Measurements from ENCODE around the gene MGMT.

DNA sequence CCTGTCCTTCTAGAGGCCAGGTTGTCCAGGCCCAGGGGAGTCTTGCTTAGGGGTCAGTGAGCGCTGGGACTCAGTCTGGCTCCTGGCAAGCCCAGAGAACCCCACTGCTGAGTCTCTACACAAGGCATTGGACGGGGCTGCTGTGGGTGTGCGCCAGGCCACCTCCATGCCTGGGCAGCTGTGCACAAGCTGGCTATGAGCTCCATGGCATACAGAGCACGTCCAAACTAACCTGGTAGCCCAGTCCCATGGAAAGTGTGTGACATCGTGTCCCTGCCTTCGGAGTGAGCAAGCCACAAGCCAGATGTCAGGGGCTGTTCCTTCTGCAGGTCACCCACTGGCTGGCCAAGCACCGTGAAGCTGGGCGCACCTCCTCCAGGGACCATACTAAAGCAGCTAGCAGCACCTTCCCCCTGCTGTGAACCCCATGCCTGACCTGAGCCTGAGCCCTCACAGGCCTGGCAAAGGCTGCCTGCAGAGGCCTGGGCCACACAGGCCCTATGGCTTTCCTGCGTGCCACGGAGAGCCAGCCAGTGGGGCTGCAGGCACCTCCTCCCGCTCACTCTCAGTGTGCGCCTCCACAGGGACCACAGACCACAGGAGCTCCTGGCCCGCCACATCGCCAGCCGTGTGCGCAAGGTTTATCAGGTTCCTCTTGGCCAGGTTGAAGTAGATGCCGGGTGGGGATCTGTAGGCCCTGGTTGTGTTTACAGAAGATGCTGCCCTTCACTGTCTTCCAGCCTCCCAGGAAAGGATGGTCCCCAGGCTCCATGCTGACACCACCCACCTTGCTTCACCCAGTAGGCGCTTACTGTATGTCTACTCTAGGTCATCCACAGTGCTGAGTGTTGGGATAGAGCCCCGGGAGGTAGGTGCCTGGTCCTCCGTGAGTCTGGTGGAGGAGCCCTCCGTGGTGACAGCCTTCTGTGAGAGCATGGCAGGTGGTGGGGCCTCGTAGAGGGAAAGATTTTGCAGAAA, 277.4 kb downstream of the MGMT start:
- TF ChIP-seq POLR2AphosphoS5 (IDR thresholded peaks at IDR 0.05; ENCODE audit: low read depth) (no peak), GABPA (IDR thresholded peaks at IDR 0.05; ENCODE audit: low read depth) (no peak)
- TF ChIP-seq, protein P1, sequence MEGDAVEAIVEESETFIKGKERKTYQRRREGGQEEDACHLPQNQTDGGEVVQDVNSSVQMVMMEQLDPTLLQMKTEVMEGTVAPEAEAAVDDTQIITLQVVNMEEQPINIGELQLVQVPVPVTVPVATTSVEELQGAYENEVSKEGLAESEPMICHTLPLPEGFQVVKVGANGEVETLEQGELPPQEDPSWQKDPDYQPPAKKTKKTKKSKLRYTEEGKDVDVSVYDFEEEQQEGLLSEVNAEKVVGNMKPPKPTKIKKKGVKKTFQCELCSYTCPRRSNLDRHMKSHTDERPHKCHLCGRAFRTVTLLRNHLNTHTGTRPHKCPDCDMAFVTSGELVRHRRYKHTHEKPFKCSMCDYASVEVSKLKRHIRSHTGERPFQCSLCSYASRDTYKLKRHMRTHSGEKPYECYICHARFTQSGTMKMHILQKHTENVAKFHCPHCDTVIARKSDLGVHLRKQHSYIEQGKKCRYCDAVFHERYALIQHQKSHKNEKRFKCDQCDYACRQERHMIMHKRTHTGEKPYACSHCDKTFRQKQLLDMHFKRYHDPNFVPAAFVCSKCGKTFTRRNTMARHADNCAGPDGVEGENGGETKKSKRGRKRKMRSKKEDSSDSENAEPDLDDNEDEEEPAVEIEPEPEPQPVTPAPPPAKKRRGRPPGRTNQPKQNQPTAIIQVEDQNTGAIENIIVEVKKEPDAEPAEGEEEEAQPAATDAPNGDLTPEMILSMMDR (IDR thresholded peaks at IDR 0.05; ENCODE audit: insufficient read depth, low read length) = no peak
- TF ChIP-seq, protein P2, sequence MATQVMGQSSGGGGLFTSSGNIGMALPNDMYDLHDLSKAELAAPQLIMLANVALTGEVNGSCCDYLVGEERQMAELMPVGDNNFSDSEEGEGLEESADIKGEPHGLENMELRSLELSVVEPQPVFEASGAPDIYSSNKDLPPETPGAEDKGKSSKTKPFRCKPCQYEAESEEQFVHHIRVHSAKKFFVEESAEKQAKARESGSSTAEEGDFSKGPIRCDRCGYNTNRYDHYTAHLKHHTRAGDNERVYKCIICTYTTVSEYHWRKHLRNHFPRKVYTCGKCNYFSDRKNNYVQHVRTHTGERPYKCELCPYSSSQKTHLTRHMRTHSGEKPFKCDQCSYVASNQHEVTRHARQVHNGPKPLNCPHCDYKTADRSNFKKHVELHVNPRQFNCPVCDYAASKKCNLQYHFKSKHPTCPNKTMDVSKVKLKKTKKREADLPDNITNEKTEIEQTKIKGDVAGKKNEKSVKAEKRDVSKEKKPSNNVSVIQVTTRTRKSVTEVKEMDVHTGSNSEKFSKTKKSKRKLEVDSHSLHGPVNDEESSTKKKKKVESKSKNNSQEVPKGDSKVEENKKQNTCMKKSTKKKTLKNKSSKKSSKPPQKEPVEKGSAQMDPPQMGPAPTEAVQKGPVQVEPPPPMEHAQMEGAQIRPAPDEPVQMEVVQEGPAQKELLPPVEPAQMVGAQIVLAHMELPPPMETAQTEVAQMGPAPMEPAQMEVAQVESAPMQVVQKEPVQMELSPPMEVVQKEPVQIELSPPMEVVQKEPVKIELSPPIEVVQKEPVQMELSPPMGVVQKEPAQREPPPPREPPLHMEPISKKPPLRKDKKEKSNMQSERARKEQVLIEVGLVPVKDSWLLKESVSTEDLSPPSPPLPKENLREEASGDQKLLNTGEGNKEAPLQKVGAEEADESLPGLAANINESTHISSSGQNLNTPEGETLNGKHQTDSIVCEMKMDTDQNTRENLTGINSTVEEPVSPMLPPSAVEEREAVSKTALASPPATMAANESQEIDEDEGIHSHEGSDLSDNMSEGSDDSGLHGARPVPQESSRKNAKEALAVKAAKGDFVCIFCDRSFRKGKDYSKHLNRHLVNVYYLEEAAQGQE (IDR thresholded peaks at IDR 0.05; ENCODE audit: insufficient replicate concordance, low read depth) = no peak
